ENCODE data around the gene RNPS1. TPM values are rescaled to one million over a fixed set of nuclear protein-coding genes. Genes with fewer than 3 reads are reported as not detected.

The RNPS1 gene
- total RNA-seq, 3 donors from 2014 or later (not counting 1 experiment from before 2014, with no cell fraction given), result 269 to 284 (median 273) TPM

GRCh38 chr16:2226918-2227317, 41.0 kb downstream of the RNPS1 start:
- Mint-ChIP-seq H3K27me3 (ENCODE audit: low read depth in 2 of 2) (no peaks in the 10 kb centered on the region), H3K36me3 (no peaks in the 10 kb centered on the region), H3K4me3 (no peak overlapping the region), H3K27ac (no peak overlapping the region), H3K4me1 (peaks cover 0 to 24% of the 10 kb centered on the region in 2 donors), H3K9me3 (no peaks in the 10 kb centered on the region)
- no peak for TF ChIP-seq CTCF (IDR thresholded peaks at IDR 0.05)
- no peaks in the 10 kb centered on the region for H3K9me3 ChIP-seq (ENCODE audit: control insufficient read depth, insufficient read depth, low read length)
- 97% methylated on average over 6 of the region's 6 CpGs for WGBS (ENCODE audit: insufficient coverage)
- H3K27ac ChIP-seq (ENCODE audit: low read length), result no peak overlapping the region
- peaks cover 36% of the 10 kb centered on the region for H3K36me3 ChIP-seq (ENCODE audit: control insufficient read depth, insufficient read depth, low read length)
- H3K27me3 ChIP-seq (ENCODE audit: control insufficient read depth, insufficient read depth, low read length), result no peaks in the 10 kb centered on the region
- ATAC-seq (no peak), DNase-seq (no peak)
- peaks cover 22% of the 10 kb centered on the region for H3K4me1 ChIP-seq (ENCODE audit: control insufficient read depth, insufficient read depth, low read length)
- intact Hi-C loops (cut with micrococcal nuclease), result no loop called here
- no peak overlapping the region for H3K4me3 ChIP-seq (ENCODE audit: low read length)

- no peak for TF ChIP-seq CTCF (IDR thresholded peaks at IDR 0.05)
- no peak overlapping the region for H3K4me3 ChIP-seq (ENCODE audit: low read length)
- Mint-ChIP-seq H3K27ac (no peak overlapping the region), H3K36me3 (no peaks in the 10 kb centered on the region), H3K4me3 (peak overlapping the region; percentile 35), H3K9me3 (no peaks in the 10 kb centered on the region), H3K27me3 (ENCODE audit: low read depth in 2 of 2) (no peaks in the 10 kb centered on the region), H3K4me1 (peaks cover 0 to 24% of the 10 kb centered on the region in 2 donors)
- no peaks in the 10 kb centered on the region for H3K27me3 ChIP-seq (ENCODE audit: control insufficient read depth, insufficient read depth, low read length)
- intact Hi-C loops (cut with micrococcal nuclease), result no loop called here
- 77% methylated on average over 9 of the region's 9 CpGs for WGBS (ENCODE audit: insufficient coverage)
- no peak for ATAC-seq
- no peak overlapping the region for H3K27ac ChIP-seq (ENCODE audit: low read length)
- no peaks in the 10 kb centered on the region for H3K9me3 ChIP-seq (ENCODE audit: control insufficient read depth, insufficient read depth, low read length)
- DNase-seq, result no peak
- peaks cover 31% of the 10 kb centered on the region for H3K36me3 ChIP-seq (ENCODE audit: control insufficient read depth, insufficient read depth, low read length)
- H3K4me1 ChIP-seq (ENCODE audit: control insufficient read depth, insufficient read depth, low read length), result peaks cover 22% of the 10 kb centered on the region
Observed at GRCh38 chr16:2226245-2226793, 41.6 kb downstream of the RNPS1 start.

GRCh38 chr16:2223942-2224486, 43.9 kb downstream of the RNPS1 start:
- peak overlapping the region; percentile 97 for H3K4me3 ChIP-seq (ENCODE audit: low read length)
- peak overlapping the region; percentile 82 for H3K27ac ChIP-seq (ENCODE audit: low read length)
- intact Hi-C loops (cut with micrococcal nuclease), result loop anchor here (1.0 to 5.0 kb wide), 2 partner anchors 27 to 43 kb away; partner anchors contain the start of genes ECI1 and RNPS1
- H3K9me3 ChIP-seq (ENCODE audit: control insufficient read depth, insufficient read depth, low read length), result no peaks in the 10 kb centered on the region
- no peaks in the 10 kb centered on the region for H3K9me3 Mint-ChIP-seq
- H3K36me3 ChIP-seq (ENCODE audit: control insufficient read depth, insufficient read depth, low read length), result peaks cover 14% of the 10 kb centered on the region
- peaks cover 22% of the 10 kb centered on the region for H3K4me1 ChIP-seq (ENCODE audit: control insufficient read depth, insufficient read depth, low read length)
- peak overlapping the region; percentile 87 for H3K4me3 Mint-ChIP-seq
- 4% methylated on average over 22 of the region's 22 CpGs for WGBS (ENCODE audit: insufficient coverage)
- no peaks in the 10 kb centered on the region for H3K27me3 ChIP-seq (ENCODE audit: control insufficient read depth, insufficient read depth, low read length)
- no peaks in the 10 kb centered on the region for H3K36me3 Mint-ChIP-seq
- DNase-seq, result peak in 1 of 2 donors; percentile 45
- TF ChIP-seq CTCF (IDR thresholded peaks at IDR 0.05), result no peak
- peak overlapping the region; percentile 63 to 88 for H3K27ac Mint-ChIP-seq
- no peaks in the 10 kb centered on the region for H3K27me3 Mint-ChIP-seq (ENCODE audit: low read depth in 2 of 2)
- peak; percentile 6 to 9 (median 7) for ATAC-seq
- H3K4me1 Mint-ChIP-seq, result peaks cover 0 to 24% of the 10 kb centered on the region in 2 donors

Measured in natural killer cell (primary cell).